HUES64 (cell line): ENCODE data around the gene WDR33.
A peak's percentile ranks its signal among the peaks of the same experiment; 100 is the strongest.

Experiments used
- H3K27ac ChIP-seq: 2 replicates; pipeline ENCODE4 v1.7.0; 2013; ENCODE audit warnings: low read depth, low read length, inconsistent platforms
- H3K27me3 ChIP-seq: 2 replicates; pipeline ENCODE4 v1.6.1; 2013; ENCODE audit warnings: mild to moderate bottlenecking, low read length; ENCODE audit not compliant: insufficient read depth
- H3K36me3 ChIP-seq: 2 replicates; pipeline ENCODE4 v1.6.1; 2013; ENCODE audit warnings: mild to moderate bottlenecking, low read length; ENCODE audit not compliant: insufficient read depth
- H3K4me1 ChIP-seq: 2 replicates; pipeline ENCODE4 v1.6.1; 2013; ENCODE audit warnings: mild to moderate bottlenecking, low read length, moderate library complexity; ENCODE audit not compliant: insufficient read depth
- H3K4me3 ChIP-seq: 2 replicates; pipeline ENCODE4 v1.5.1; 2013; ENCODE audit warnings: mild to moderate bottlenecking, low read length, moderate library complexity
- H3K9ac ChIP-seq: 2 replicates; pipeline ENCODE4 v1.6.1; 2013; ENCODE audit warnings: mild to moderate bottlenecking, low read depth, low read length
- H3K9me3 ChIP-seq: 2 replicates; pipeline ENCODE4 v1.6.1; 2013; ENCODE audit warnings: low read depth, low read length; ENCODE audit not compliant: insufficient read depth
- WGBS: fragments of 150-250, 120-280 bp; methylation state at CpG from one replicate; pipeline ENCODE4 v1.1.7; 2013; ENCODE audit warnings: missing lambda C conversion rate; 5-methylcytosine and 5-hydroxymethylcytosine counted together

Gene WDR33

DNA sequence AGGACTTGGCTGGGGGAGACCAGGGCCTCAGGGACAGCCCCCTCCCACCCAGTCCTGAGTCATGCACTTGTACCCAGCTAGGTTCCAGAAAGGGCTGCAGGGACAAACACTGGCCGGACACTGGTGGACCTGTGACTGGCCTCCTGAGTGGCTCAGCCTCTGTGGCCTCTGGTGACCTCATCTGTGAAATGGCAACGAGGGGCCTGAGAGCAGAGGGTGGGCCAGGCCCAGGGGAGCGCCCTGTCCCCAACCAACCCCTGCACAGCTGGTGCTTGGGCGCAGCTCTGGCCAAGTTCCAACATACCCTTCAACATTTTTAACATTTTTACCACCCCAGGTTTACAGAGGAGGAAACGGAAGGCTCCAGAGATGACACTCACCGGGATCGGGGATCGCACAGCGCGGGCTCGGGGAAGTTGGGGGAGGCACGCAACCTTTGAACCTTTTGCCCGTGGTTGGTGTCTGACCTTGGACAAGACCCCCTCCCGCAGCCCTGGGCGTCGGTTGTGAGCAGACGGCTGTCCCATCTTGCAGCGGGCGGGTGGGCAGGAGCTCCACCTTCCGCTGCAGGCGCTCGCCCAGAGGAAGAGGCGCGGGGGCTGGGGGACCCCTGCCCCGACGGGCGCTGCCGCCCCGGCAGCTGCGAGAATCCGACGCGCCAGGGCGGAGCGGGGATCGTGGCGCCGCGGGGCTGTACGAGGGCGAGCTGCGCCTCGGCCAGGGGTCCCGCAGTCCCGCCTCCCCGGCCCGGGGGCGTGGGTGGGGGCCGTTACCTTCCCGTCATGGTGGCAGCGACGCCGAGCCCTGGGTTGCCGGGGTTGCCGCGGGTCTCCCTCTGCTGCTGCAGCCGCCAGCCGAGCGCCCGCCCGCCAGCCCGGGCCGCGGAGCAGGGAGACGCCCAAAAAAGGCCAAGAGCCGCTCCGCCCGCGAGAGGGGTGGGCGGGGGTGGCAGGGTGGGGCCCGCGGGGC lies 136.4 kb downstream of the WDR33 start:
- H3K4me3 ChIP-seq = peak overlapping the region; percentile 59
- H3K27me3 ChIP-seq = peaks cover 68% of the 10 kb centered on the region
- H3K9ac ChIP-seq = peak overlapping the region; percentile 30
- WGBS = 8% methylated on average over 62 of the region's 72 CpGs
- no peaks in the 10 kb centered on the region for H3K9me3 ChIP-seq
- peaks cover 5% of the 10 kb centered on the region; the same call in 1 of the 2 replicates for H3K4me1 ChIP-seq
- H3K27ac ChIP-seq = no peak overlapping the region
- H3K36me3 ChIP-seq = no peaks in the 10 kb centered on the region

- no peak overlapping the region for H3K4me3 ChIP-seq
- no peaks in the 10 kb centered on the region for H3K9me3 ChIP-seq
- H3K36me3 ChIP-seq = no peaks in the 10 kb centered on the region
- WGBS = 88% methylated on average over 17 of the region's 17 CpGs
- no peak overlapping the region for H3K9ac ChIP-seq
- H3K27ac ChIP-seq = no peak overlapping the region
- H3K27me3 ChIP-seq = peaks cover 62% of the 10 kb centered on the region
- peaks cover 5% of the 10 kb centered on the region; the same call in 1 of the 2 replicates for H3K4me1 ChIP-seq
These were observed 137.5 kb downstream of the WDR33 start for GRCh38 chr2:127673291-127674069.

- no peak overlapping the region for H3K27ac ChIP-seq
- H3K9me3 ChIP-seq = no peaks in the 10 kb centered on the region
- H3K4me1 ChIP-seq = peaks cover 5% of the 10 kb centered on the region; the same call in 1 of the 2 replicates
- no peaks in the 10 kb centered on the region for H3K36me3 ChIP-seq
- no peak overlapping the region for H3K9ac ChIP-seq
- H3K27me3 ChIP-seq = peaks cover 53% of the 10 kb centered on the region
- no peak overlapping the region for H3K4me3 ChIP-seq
- WGBS = 82% methylated on average over 20 of the region's 20 CpGs
These were observed 138.4 kb downstream of the WDR33 start for GRCh38 chr2:127672341-127673224.

DNA sequence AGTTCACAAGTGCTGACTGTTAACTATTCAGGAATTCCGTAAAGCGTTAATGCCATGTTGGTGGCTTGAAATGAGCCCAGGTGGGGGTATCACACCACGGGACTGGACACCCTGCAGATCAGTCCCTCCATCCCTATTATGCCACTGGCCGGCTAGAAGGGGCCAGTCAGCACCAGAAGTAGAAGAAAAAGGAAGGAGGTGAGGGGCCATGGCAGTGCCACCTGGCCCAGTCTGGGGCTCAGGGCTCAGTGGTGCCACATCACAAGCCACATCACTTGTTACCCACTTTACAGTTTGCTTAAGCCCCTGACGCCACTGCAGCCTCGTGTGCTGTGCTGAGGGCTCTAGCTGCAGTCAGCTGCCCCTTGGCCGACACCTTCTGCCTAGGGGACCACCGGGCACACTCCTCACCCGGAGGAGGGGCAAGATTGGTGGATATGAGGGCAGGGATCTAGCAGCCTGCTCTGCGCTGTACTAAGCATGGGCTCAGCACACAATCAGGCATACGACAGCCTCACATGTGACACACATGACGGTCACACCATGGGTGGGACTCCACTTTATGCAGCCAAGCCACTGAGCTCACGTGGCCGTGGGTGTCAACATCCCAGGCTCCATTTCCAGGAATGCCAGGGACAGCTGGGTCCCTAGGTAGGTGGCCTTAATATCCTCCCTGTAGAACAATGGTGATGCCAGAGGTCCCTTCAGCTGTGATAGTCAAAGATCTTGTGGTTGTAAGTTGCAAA lies 139.2 kb downstream of the WDR33 start:
- no peaks in the 10 kb centered on the region for H3K9me3 ChIP-seq
- H3K27ac ChIP-seq = no peak overlapping the region
- no peak overlapping the region for H3K9ac ChIP-seq
- WGBS = 88% methylated on average over 14 of the region's 14 CpGs
- H3K27me3 ChIP-seq = peaks cover 50% of the 10 kb centered on the region
- H3K4me1 ChIP-seq = peaks cover 5% of the 10 kb centered on the region; the same call in 1 of the 2 replicates
- H3K36me3 ChIP-seq = no peaks in the 10 kb centered on the region
- no peak overlapping the region for H3K4me3 ChIP-seq

GRCh38 chr2:127670957-127671290 lies 140.0 kb downstream of the WDR33 start:
- no peak overlapping the region for H3K4me3 ChIP-seq

DNA sequence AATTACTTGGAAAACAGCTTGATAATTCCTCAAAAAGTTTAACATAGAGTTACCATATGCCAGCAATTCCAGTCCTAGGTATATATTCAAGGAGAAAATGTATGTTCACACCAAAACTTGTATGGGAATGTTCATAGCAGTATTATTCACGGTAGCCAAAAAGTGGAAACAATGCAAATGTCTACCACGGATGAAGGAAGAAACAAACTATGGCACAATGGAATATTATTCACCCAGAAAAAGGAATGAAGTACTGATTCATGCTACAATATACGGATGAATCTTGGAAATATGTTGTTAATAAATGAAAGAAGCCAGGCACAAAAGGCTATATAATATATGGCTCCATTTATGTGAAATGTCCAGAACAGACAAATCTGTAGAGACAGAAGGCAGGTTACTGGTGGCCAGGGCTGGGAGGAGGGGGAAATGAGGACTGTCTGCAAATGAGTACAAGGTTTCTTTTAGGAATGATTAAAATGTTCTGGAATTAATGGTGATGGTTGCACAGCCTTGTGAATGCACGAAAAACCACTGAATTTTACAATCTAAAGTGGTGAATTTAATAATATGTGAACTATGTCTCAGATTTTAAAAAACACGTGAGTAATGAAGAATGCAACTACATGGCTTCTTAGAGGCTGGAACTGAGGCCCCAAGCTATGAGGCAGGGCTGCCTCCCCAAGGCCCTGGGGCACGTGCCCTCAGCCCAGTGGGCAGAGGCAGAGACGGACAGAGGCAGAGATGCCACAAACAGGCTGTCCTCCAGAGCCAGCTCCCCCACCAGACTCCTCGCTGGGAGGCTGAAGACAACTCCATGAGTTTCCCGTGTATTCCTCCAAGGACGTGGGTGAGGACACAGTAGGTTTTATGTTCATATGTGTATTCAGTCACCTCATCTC lies 140.7 kb downstream of the WDR33 start:
- H3K27me3 ChIP-seq = peaks cover 50% of the 10 kb centered on the region

More at GRCh38 chr2:127670957-127671290, 140.0 kb downstream of the WDR33 start:
- Histone ChIP-seq H3K9ac (no peak overlapping the region), H3K27me3 (peaks cover 50% of the 10 kb centered on the region), H3K36me3 (no peaks in the 10 kb centered on the region), H3K27ac (no peak overlapping the region), H3K9me3 (no peaks in the 10 kb centered on the region), H3K4me1 (peaks cover 2% of the 10 kb centered on the region; the same call in 1 of the 2 replicates)
- 89% methylated on average over 4 of the region's 5 CpGs for WGBS

DNA sequence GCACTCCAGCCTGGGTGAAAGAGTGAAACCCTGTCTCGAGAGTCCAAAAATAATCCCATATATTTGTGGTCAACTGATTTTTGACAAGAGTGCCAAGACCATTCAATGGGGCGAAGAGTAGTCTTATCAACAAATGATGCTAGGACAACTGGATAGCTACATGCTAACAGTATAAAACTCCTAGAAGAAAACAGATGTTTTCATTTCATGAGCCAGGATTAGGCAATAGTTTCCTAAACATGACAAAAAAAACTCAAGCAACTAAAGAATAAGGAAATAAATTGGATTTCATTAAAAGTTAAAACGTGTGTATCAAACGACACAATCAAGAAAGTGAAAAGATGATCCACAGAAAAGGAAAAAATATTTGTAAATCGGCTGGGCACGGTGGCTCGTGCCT lies 141.9 kb downstream of the WDR33 start:
- WGBS = 93% methylated on average over 7 of the region's 7 CpGs
- H3K9me3 ChIP-seq = no peaks in the 10 kb centered on the region
- H3K27me3 ChIP-seq = peaks cover 53% of the 10 kb centered on the region
- H3K4me3 ChIP-seq = no peak overlapping the region
- H3K36me3 ChIP-seq = no peaks in the 10 kb centered on the region
- H3K4me1 ChIP-seq = no peaks in the 10 kb centered on the region; the same call in 1 of the 2 replicates
- no peak overlapping the region for H3K9ac ChIP-seq
- H3K27ac ChIP-seq = no peak overlapping the region

More for the DNA sequence above, 140.7 kb downstream of the WDR33 start:
- Histone ChIP-seq H3K36me3 (no peaks in the 10 kb centered on the region), H3K27ac (no peak overlapping the region), H3K4me3 (no peak overlapping the region), H3K9me3 (no peaks in the 10 kb centered on the region), H3K9ac (no peak overlapping the region), H3K4me1 (no peaks in the 10 kb centered on the region)
- WGBS = 96% methylated on average over 10 of the region's 10 CpGs

DNA sequence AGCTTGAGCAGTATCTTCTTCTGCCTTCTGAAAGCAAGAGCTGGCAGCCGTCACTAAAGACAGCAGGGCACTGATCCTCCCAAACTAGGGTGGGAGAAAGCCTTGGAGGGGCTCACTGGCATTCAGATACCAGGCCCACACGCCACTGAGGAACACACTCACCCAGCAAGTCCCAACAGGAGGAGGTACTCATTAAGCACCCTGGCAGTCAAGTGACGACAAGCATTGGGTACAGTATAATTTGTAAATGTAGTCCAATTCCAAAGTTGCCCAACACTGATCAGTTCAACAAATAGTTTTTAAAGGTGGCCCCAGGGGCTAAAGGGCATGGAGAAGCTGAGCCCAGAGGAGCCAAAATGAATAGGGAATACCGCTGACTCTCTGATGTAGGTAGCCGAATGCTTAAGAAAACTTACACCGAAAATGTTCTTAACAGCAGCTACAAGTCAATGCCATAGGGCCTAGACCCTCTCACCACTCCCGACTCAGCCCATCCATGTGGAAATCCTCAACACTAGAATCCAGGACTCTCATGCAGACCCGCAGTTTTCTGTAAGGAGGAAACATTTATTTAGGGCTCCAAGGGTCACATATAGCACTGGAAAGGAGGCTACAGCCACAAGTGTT lies 145.6 kb downstream of the WDR33 start:
- H3K4me1 ChIP-seq = no peaks in the 10 kb centered on the region; the same call in 1 of the 2 replicates
- no peak overlapping the region for H3K27ac ChIP-seq
- H3K27me3 ChIP-seq = peaks cover 47% of the 10 kb centered on the region
- no peaks in the 10 kb centered on the region for H3K36me3 ChIP-seq
- no peak overlapping the region for H3K9ac ChIP-seq
- WGBS = 90% methylated on average over 8 of the region's 8 CpGs
- H3K4me3 ChIP-seq = no peak overlapping the region
- no peaks in the 10 kb centered on the region for H3K9me3 ChIP-seq

- Histone ChIP-seq H3K4me3 (no peak overlapping the region), H3K36me3 (no peaks in the 10 kb centered on the region), H3K27me3 (peaks cover 47% of the 10 kb centered on the region), H3K27ac (no peak overlapping the region), H3K4me1 (no peaks in the 10 kb centered on the region; the same call in 1 of the 2 replicates), H3K9me3 (no peaks in the 10 kb centered on the region), H3K9ac (no peak overlapping the region)
- 95% methylated on average over 6 of the region's 6 CpGs for WGBS
These were observed 146.1 kb downstream of the WDR33 start for GRCh38 chr2:127664895-127665225.
